Coronary artery (tissue), 2 donors: ENCODE measurements around the gene KRTAP25-1.

ENCODE experiments used
- DNase-seq: peaks from one replicate; pipeline ENCODE4 v3.0.0-alpha.2; 2017; ENCODE audit warnings: low spot score
- H3K27ac ChIP-seq, 2 donors: fragments of 200-600 bp; sonication (generic); one replicate each; pipeline ENCODE4 v1.5.1; 2016 to 2019
- H3K4me3 ChIP-seq: fragments of 200-600 bp; sonication (generic); 2 replicates; pipeline ENCODE4 v1.5.1; 2016; ENCODE audit warnings: mild to moderate bottlenecking, moderate library complexity
- CTCF ChIP-seq: fragments of 200-600 bp; sonication (generic); IDR thresholded peaks from one replicate; pipeline ENCODE4 v1.5.1; 2019; ENCODE audit warnings: antibody characterized with exemption

The KRTAP25-1 gene

GRCh38 chr21:30251781-30252180 is 37.5 kb downstream of the KRTAP25-1 start:
- DNase-seq, result no peak
- no peak overlapping the region for H3K4me3 ChIP-seq
- no peak for TF ChIP-seq CTCF
- no peak overlapping the region for H3K27ac ChIP-seq

DNA sequence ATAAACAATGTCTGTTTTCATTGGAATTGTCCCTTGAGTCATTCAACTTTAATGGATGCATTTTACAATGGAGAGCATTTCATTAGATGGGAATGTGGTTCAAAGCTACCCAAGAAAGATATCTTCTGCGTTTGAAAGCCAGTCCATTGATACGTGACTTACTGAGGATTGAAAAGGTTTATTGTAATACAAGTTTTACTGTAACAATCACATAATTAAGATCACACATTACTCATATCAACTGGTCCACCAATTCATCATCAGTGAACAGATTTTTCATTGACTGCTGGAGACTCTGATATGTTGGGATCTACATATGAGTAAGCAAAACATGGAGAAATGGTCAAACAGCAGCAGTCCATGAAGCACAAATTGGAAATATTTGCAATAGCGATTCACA is 39.4 kb downstream of the KRTAP25-1 start:
- H3K27ac ChIP-seq, result no peak overlapping the region
- DNase-seq, result no peak
- no peak for TF ChIP-seq CTCF
- H3K4me3 ChIP-seq, result no peak overlapping the region

GRCh38 chr21:30248844-30249243 is 40.5 kb downstream of the KRTAP25-1 start:
- TF ChIP-seq CTCF, result no peak

GRCh38 chr21:30245061-30245460 is 44.3 kb downstream of the KRTAP25-1 start:
- Histone ChIP-seq H3K4me3 (no peak overlapping the region), H3K27ac (no peak overlapping the region)
- no peak for TF ChIP-seq CTCF
- DNase-seq, result no peak

More at GRCh38 chr21:30248844-30249243, 40.5 kb downstream of the KRTAP25-1 start:
- no peak for DNase-seq
- H3K4me3 ChIP-seq, result no peak overlapping the region
- no peak overlapping the region for H3K27ac ChIP-seq

DNA sequence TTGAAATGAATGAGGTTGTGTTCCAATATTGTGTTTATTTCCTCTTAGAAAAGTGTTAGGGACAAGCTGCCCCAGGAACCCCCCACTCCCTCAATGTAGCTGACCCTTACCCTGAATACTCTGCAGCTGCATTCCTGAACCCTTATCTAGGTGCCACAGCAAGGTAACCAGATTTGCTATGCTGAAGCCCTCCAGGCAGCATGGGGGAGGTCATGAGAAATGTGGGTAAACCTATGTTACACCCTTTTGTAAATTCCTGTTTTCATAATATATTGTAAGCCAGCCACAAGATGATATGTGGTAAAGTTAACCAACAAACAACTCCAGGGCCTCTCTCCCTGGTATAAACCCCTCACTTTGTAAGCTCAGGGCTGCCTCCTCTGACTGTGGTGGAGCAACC is 45.6 kb downstream of the KRTAP25-1 start:
- DNase-seq, result no peak
- Histone ChIP-seq H3K27ac (no peak overlapping the region), H3K4me3 (no peak overlapping the region)
- no peak for TF ChIP-seq CTCF

DNA sequence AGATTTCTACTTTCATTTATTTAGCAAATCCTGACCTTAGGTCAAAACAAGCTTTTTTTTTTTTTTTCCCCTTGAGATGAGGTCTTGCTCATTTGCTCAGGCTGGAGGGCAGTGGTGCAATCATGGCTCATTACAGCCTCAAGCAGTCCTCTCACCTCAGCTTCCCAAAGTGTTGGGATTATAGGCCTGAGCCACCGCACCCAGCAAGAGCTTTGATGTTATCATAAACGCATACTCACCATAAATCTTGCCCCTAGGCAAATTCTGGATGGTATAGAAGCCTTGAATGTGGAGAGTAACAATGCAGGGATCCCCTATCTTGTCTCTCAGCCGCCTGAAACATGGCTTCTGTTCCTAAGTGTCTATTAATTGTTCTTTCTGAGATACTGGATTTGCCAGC is 48.7 kb downstream of the KRTAP25-1 start:
- no peak for DNase-seq
- Histone ChIP-seq H3K27ac (no peak overlapping the region), H3K4me3 (no peak overlapping the region)
- no peak for TF ChIP-seq CTCF
